Choroid plexus epithelial cell (primary cell): ENCODE data around the gene PNPLA5.

ENCODE experiments used
- DNase-seq: peaks from one replicate; pipeline ENCODE4 v3.0.0-alpha.2; 2010; ENCODE audit warnings: low read depth
- H3K4me3 ChIP-seq: 2 replicates; pipeline ENCODE4 v1.5.1; 2011; ENCODE audit warnings: low read depth, mild to moderate bottlenecking, control low read depth, low read length, moderate library complexity
- CTCF ChIP-seq: conservative IDR thresholded peaks from 2 replicates; pipeline ENCODE4 v1.5.1; 2011; ENCODE audit warnings: low read depth, mild to moderate bottlenecking, control low read depth, inconsistent platforms, low read length, moderate library complexity

Gene PNPLA5

DNA sequence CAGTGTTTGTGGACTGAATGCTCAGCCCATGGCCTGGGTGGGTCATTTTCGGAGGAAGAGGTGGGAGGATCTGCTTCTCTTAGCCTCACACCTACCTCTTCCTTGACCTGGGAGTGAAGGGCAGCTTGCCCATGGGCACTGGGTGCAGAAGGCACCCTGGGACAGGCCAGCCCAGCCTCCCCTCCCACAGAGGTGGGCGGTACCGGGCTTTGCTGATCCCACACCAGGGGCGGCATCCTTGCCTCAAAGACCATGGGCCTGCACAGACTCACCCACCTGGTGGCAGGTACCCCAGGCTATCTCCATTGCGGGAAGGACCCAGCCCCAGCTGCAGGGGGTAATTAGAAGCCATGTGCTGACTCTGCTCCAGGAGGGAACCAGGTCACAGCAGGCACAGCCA, 1.5 kb upstream of the PNPLA5 start:
- H3K4me3 ChIP-seq = no peak overlapping the region
- no peak for DNase-seq
- TF ChIP-seq CTCF = no peak

- TF ChIP-seq CTCF = no peak
- no peak for DNase-seq
- H3K4me3 ChIP-seq = no peak overlapping the region
Observed at GRCh38 chr22:43892183-43892894, 526 bp upstream of the PNPLA5 start.

DNA sequence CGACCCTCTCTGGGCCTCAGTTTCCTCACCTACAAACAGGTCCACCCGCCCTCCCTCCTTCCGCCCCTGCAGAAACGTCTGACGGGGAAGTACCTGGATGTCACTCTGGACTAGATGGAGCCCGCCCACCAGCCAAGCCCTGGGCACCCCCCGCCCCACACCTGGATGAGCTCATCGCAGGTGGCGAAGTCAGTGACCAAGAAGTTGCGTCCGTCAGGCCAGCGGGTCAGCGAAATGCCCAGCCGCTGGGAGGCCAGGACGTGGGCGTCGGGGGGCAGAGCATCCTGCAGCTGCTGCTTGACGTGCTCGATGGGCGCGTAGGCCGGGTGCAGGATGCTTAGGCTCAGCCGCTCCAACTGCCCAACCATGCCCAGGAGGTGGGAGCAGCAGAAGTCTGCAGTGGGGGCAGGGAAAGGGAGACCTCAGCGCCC, 897 bp downstream of the PNPLA5 start:
- no peak overlapping the region for H3K4me3 ChIP-seq
- no peak for TF ChIP-seq CTCF
- DNase-seq = no peak

GRCh38 chr22:43889860-43890253, 2.0 kb downstream of the PNPLA5 start:
- no peak overlapping the region for H3K4me3 ChIP-seq
- DNase-seq = peak; percentile 55
- TF ChIP-seq CTCF = peak; percentile 52

GRCh38 chr22:43889201-43889859, 2.5 kb downstream of the PNPLA5 start:
- no peak for DNase-seq
- H3K4me3 ChIP-seq = no peak overlapping the region
- TF ChIP-seq CTCF = no peak

DNA sequence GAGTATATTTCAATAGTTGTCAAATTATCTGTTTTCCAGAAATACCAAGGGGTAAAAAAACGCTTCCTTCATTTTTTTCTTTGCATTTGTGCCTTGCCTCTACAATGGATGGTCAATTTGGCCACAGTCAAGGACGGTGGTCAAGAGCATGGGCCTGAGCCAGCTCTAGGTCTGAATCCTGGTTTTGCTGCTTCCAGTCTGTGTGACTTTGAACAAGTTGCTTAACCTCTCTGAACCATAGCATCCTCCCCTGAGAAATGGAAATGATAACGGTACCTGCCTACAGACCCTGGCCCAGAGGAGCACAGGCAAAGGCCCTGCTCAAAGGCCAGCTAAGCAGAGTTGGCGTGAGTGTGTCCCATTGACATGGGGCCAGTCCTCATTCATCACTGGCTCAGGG, 3.1 kb downstream of the PNPLA5 start:
- TF ChIP-seq CTCF = no peak
- H3K4me3 ChIP-seq = no peak overlapping the region
- no peak for DNase-seq

DNA sequence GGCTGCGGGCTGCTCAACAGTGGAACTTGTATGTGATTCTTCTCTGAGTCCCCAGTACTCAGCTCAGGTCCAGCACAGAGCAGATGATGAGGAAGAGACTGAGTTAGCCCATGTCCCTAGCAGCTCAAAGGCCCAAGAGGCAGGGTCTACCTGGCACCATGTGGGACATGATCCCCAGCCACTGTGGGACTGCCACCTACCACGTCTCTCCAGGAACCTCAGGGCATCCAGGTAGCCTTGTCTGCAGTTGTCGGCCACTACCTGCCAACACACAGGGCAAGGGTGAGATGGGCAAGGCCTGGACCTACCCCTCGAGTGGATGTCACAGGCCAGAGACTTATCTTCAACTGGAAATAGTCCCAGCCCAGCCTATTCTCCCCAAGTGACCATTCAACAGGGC, 4.4 kb downstream of the PNPLA5 start:
- no peak for DNase-seq
- H3K4me3 ChIP-seq = no peak overlapping the region
- TF ChIP-seq CTCF = no peak
